B cell (primary cell): ENCODE measurements around the gene RETREG2. TPM values are rescaled to one million over a fixed set of nuclear protein-coding genes. Genes with fewer than 3 reads are reported as not detected.

Experiments used
- ATAC-seq: fragments of 200-7000 bp; cut with Tn5 transposase; one replicate; pipeline ENCODE4 v1.10.0; 2021; ENCODE audit warnings: low read depth, mild to moderate bottlenecking, moderate number of reproducible peaks, moderate library complexity
- CTCF ChIA-PET: fragments of 350-600 bp; sonication (Branson Sonifier 250); formaldehyde crosslinking; loops from one replicate; lab custom pipeline; 2021; ENCODE audit warnings: antibody characterized with exemption, inconsistent platforms; lab: Charles Lee
- POLR2A ChIA-PET: fragments of 350-600 bp; sonication (Branson Sonifier 250); formaldehyde crosslinking; loops from one replicate; lab custom pipeline; 2021; ENCODE audit warnings: antibody characterized with exemption; lab: Charles Lee
- DNase-seq: peaks from one replicate; pipeline ENCODE4 v3.0.0; 2013
- H2AFZ ChIP-seq: 2 replicates; pipeline ENCODE4 v1.6.1; 2012; ENCODE audit warnings: mild to moderate bottlenecking, low read depth, low read length; ENCODE audit not compliant: insufficient read depth, poor library complexity, severe bottlenecking
- H3K27ac ChIP-seq, 2 donors: 1 replicate in 1 of 2; 2 replicates in 1 of 2; pipeline ENCODE4 v1.5.1; 2012 to 2013; ENCODE audit warnings: low read length in 2 of 2, mild to moderate bottlenecking in 2 of 2, moderate library complexity in 1 of 2
- H3K27me3 ChIP-seq, 4 experiments: fragments of 200-600 bp in 1 of 4; sonication (generic) in 1 of 4; replicated peaks in 1 of 4; 1 replicate in 2 of 4; 2 replicates in 2 of 4; pipeline versions ENCODE4 v1.6.1 to v1.7.0; 2013 to 2016; ENCODE audit warnings: low read length in 3 of 4, mild to moderate bottlenecking in 2 of 4, mixed read lengths in 1 of 4, moderate library complexity in 1 of 4; ENCODE audit not compliant: insufficient read depth in 4 of 4, control insufficient read depth in 3 of 4; ENCODE audit errors: control extremely low read depth in 1 of 4
- H3K36me3 ChIP-seq, 2 experiments: replicated peaks in 1 of 2; 1 replicate in 1 of 2; 2 replicates in 1 of 2; pipeline versions ENCODE4 v1.6.1 to v1.7.1; 2013; ENCODE audit warnings: low read length in 1 of 2; ENCODE audit not compliant: insufficient read depth in 2 of 2, control insufficient read depth in 1 of 2; ENCODE audit errors: control extremely low read depth in 1 of 2, extremely low read depth in 1 of 2
- H3K4me1 ChIP-seq, 2 donors: fragments of 200-600 bp in 1 of 2; sonication (generic) in 1 of 2; 1 replicate in 1 of 2; 2 replicates in 1 of 2; pipeline versions ENCODE4 v1.5.1 to v1.6.1; 2013 to 2017; ENCODE audit warnings: low read length in 2 of 2; ENCODE audit not compliant: control insufficient read depth in 2 of 2, insufficient read depth in 2 of 2
- H3K4me2 ChIP-seq: replicated peaks from 2 replicates; pipeline ENCODE3; 2012; ENCODE audit warnings: mild to moderate bottlenecking, low read depth, low read length; ENCODE audit not compliant: poor library complexity, severe bottlenecking
- H3K4me3 ChIP-seq, 5 experiments: fragments of 200-600 bp in 1 of 5; sonication (generic) in 1 of 5; 1 replicate in 3 of 5; 2 replicates in 2 of 5; pipeline versions ENCODE4 v1.5.1 to v1.7.0; 2011 to 2016; ENCODE audit warnings: low read length in 4 of 5, mild to moderate bottlenecking in 4 of 5, low read depth in 2 of 5, control low read depth in 1 of 5, moderate library complexity in 1 of 5; ENCODE audit not compliant: insufficient read depth in 1 of 5; ENCODE audit errors: control extremely low read depth in 1 of 5, extremely low read depth in 1 of 5
- H3K79me2 ChIP-seq: fragments of 200-600 bp; sonication (generic); one replicate; pipeline ENCODE4 v1.6.0; 2016; ENCODE audit warnings: low read length; ENCODE audit not compliant: control insufficient read depth, insufficient read depth
- H3K9ac ChIP-seq: fragments of 200-600 bp; sonication (generic); 2 replicates; pipeline ENCODE4 v1.6.1; 2017; ENCODE audit warnings: mild to moderate bottlenecking, low read length, moderate library complexity
- H3K9me3 ChIP-seq, 3 donors: one replicate each; pipeline versions ENCODE4 v1.6.1 to v1.7.1; 2013; ENCODE audit warnings: low read length in 2 of 3; ENCODE audit not compliant: control insufficient read depth in 2 of 3, insufficient read depth in 1 of 3; ENCODE audit errors: control extremely low read depth in 1 of 3
- H4K20me1 ChIP-seq: 2 replicates; pipeline ENCODE4 v1.6.0; 2012; ENCODE audit warnings: mild to moderate bottlenecking, low read length; ENCODE audit not compliant: insufficient read depth, control insufficient read depth, poor library complexity, severe bottlenecking
- H3K27ac Mint-ChIP-seq: one replicate; pipeline ENCODE4 v1.8.0; 2021; ENCODE audit warnings: mixed read lengths
- H3K27me3 Mint-ChIP-seq: one replicate; pipeline ENCODE4 v1.8.0; 2021; ENCODE audit warnings: mixed read lengths
- H3K4me1 Mint-ChIP-seq: one replicate; pipeline ENCODE4 v1.8.0; 2021; ENCODE audit warnings: mixed read lengths
- H3K4me3 Mint-ChIP-seq: one replicate; pipeline ENCODE4 v1.8.0; 2021; ENCODE audit warnings: mixed read lengths
- H3K9me3 Mint-ChIP-seq: one replicate; pipeline ENCODE4 v1.8.0; 2022; ENCODE audit warnings: mixed read lengths; ENCODE audit not compliant: insufficient read depth
- EZH2 ChIP-seq: IDR thresholded peaks from 2 replicates; pipeline ENCODE4 v1.6.1; 2012; ENCODE audit warnings: borderline replicate concordance, low read depth, mild to moderate bottlenecking, moderate library complexity, low read length; ENCODE audit not compliant: insufficient read depth, poor library complexity, severe bottlenecking
- WGBS: methylation state at CpG from one replicate; pipeline ENCODE4 v1.1.5; 2013; ENCODE audit warnings: missing lambda C conversion rate; ENCODE audit not compliant: insufficient coverage; 5-methylcytosine and 5-hydroxymethylcytosine counted together
- intact Hi-C: fragments of 100-400 bp; cut with micrococcal nuclease; formaldehyde crosslinking; loops from one replicate; pipeline ENCODE4 v1.10.0; 2022
- polyA plus RNA-seq: library from polyadenylated mRNA; depleted of rRNA; stranded (reverse); fragments of >200 nt; gene quantifications from 2 replicates; pipeline ENCODE4 v1.2.3, GENCODE V29; 2012
- total RNA-seq, 2 donors: library from RNA; stranded (reverse); fragments of 120-200 nt in 1 of 2; gene quantifications; 1 replicate in 1 of 2; 2 replicates in 1 of 2; pipeline versions ENCODE4 v1.2.3 to v1.2.4, GENCODE V29; 2013 to 2022
- TF ChIP-seq, protein P1 (sequence below): fragments of 200-600 bp; IDR thresholded peaks from one replicate; pipeline ENCODE4 v1.8.0; 2022; ENCODE audit warnings: antibody characterized with exemption, mild to moderate bottlenecking

Gene RETREG2
- total and polyA plus RNA-seq, 2 donors (not counting 1 experiment from before 2014, with no cell fraction given): 46.7 to 102 TPM

DNA sequence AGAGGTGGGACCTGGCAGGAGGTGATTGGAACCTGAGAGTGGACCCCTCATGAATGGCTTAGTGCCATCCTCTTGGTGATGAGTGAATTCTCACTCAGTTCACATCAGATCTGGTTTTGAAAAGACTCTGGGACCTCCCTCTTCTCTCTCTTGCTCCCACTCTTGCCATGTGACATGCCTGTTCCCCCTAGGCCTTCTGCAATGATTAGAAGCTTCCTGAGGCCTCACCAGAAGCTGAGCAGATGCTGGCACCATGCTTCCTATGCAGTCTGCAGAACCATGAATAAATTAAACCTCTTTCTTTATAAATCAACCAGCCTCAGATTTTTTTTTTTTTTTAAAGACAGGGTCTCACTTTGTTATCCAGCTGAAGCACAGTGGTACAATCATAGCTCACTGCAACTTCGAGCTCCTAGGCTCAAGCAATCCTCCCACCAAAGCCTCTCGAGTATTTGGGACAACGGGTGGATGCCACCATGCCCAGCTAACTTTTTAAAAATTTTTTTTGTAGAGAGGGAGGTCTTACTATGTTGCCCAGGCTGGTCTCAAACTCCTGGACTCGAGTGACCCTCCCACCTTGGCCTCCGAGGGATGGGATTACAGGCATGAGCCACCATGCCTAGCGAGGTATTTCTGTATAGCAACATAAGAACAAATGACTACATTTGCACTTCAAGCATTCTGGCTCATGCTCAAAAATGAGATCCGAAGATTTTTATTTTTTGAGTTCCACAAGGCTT, 26.5 kb downstream of the RETREG2 start:
- Histone ChIP-seq H3K4me2 (no peak overlapping the region), H3K4me3 (no peak overlapping the region), H3K27me3 (no peaks in the 10 kb centered on the region), H3K9me3 (no peaks in the 10 kb centered on the region), H3K9ac (no peak overlapping the region), H3K36me3 (peaks cover 6 to 18% of the 10 kb centered on the region in 2 experiments), H3K79me2 (peaks cover 6% of the 10 kb centered on the region), H2AFZ (no peak overlapping the region), H4K20me1 (peaks cover 14% of the 10 kb centered on the region), H3K27ac (no peak overlapping the region), H3K4me1 (peaks cover 12 to 15% of the 10 kb centered on the region in 2 donors)
- CTCF ChIA-PET: interaction anchor here (0.7 to 5.7 kb wide), 3 partner anchors 19 to 223 kb away, joined by 4 to 63 read pairs (median 4); partner anchors contain the start of gene CNPPD1
- ATAC-seq: no peak
- 100% methylated on average over 1 of the region's 7 CpGs for WGBS
- no peak overlapping the region for H3K4me3 Mint-ChIP-seq
- H3K4me1 Mint-ChIP-seq: peaks cover 21% of the 10 kb centered on the region
- POLR2A ChIA-PET: interaction anchor here (0.7 to 1.5 kb wide), 2 partner anchors 24 to 25 kb away, joined by 3 to 4 read pairs; partner anchors contain the start of genes ANKZF1 and ATG9A
- intact Hi-C loops: no loop called here
- no peak overlapping the region for H3K27ac Mint-ChIP-seq
- DNase-seq: no peak
- H3K9me3 Mint-ChIP-seq: no peaks in the 10 kb centered on the region
- peaks cover 4% of the 10 kb centered on the region for H3K27me3 Mint-ChIP-seq
- TF ChIP-seq, protein P1, sequence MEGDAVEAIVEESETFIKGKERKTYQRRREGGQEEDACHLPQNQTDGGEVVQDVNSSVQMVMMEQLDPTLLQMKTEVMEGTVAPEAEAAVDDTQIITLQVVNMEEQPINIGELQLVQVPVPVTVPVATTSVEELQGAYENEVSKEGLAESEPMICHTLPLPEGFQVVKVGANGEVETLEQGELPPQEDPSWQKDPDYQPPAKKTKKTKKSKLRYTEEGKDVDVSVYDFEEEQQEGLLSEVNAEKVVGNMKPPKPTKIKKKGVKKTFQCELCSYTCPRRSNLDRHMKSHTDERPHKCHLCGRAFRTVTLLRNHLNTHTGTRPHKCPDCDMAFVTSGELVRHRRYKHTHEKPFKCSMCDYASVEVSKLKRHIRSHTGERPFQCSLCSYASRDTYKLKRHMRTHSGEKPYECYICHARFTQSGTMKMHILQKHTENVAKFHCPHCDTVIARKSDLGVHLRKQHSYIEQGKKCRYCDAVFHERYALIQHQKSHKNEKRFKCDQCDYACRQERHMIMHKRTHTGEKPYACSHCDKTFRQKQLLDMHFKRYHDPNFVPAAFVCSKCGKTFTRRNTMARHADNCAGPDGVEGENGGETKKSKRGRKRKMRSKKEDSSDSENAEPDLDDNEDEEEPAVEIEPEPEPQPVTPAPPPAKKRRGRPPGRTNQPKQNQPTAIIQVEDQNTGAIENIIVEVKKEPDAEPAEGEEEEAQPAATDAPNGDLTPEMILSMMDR: no peak
- no peak for TF ChIP-seq EZH2

DNA sequence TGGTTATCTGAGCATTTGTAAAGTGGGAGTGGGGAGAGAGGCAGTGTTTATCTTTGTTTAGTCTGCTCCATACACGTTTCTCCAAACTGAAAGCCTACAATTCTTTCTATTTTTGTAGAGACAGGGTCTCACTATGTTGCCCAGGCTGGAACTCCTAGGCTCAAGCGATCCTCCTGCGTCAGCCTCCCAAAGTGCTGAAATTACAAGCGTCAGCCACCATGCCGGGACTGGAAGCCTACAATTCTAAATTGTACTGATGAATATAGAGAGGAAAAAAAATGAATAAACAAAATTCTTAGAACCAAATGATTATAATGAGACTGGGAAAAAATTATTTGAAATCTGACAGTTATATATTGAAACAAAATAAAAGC, 27.1 kb downstream of the RETREG2 start:
- Mint-ChIP-seq H3K9me3 (no peaks in the 10 kb centered on the region), H3K27me3 (peaks cover 3% of the 10 kb centered on the region), H3K4me3 (no peak overlapping the region), H3K27ac (no peak overlapping the region), H3K4me1 (peaks cover 21% of the 10 kb centered on the region)
- no peak overlapping the region for H3K4me3 ChIP-seq
- H3K79me2 ChIP-seq: peaks cover 6% of the 10 kb centered on the region
- POLR2A ChIA-PET: interaction anchor here (1.5 to 3.0 kb wide), 4 partner anchors 24 to 48 kb away, joined by 4 to 46 read pairs (median 7); partner anchors contain the start of genes ANKZF1, ATG9A, CNPPD1 and RETREG2
- H3K9me3 ChIP-seq: no peaks in the 10 kb centered on the region
- ATAC-seq (no peak), DNase-seq (no peak)
- peaks cover 7 to 23% of the 10 kb centered on the region in 2 experiments for H3K36me3 ChIP-seq
- no peak overlapping the region for H3K9ac ChIP-seq
- H3K4me2 ChIP-seq: no peak overlapping the region
- WGBS: 83% methylated on average over 1 of the region's 5 CpGs
- CTCF ChIA-PET: interaction anchor here (1.1 to 5.7 kb wide), 3 partner anchors 31 to 90 kb away, joined by 4 to 63 read pairs (median 22); partner anchors contain the start of genes CNPPD1, GLB1L and STK16
- peaks cover 14% of the 10 kb centered on the region for H4K20me1 ChIP-seq
- H3K27ac ChIP-seq: no peak overlapping the region
- no peak overlapping the region for H2AFZ ChIP-seq
- intact Hi-C loops: no loop called here
- TF ChIP-seq EZH2: no peak
- TF ChIP-seq, protein P1: no peak
- H3K4me1 ChIP-seq: peaks cover 12 to 15% of the 10 kb centered on the region in 2 donors
- H3K27me3 ChIP-seq: no peaks in the 10 kb centered on the region
